Effector memory CD4-positive, alpha-beta T cell (primary cell): ENCODE results near the gene TMEM63B.

Experiments
- DNase-seq, 3 donors: peaks; one replicate each; pipeline ENCODE4 v3.0.0-alpha.2; 2020
- H3K27ac ChIP-seq: 2 replicates; pipeline ENCODE4 v1.7.0; 2013; ENCODE audit warnings: mild to moderate bottlenecking, low read length, moderate library complexity; ENCODE audit not compliant: insufficient read depth, poor library complexity, severe bottlenecking
- H3K27me3 ChIP-seq: replicated peaks from 2 replicates; pipeline ENCODE4 v1.7.0; 2013; ENCODE audit warnings: mild to moderate bottlenecking, low read length; ENCODE audit not compliant: insufficient read depth, control insufficient read depth, poor library complexity, severe bottlenecking
- H3K36me3 ChIP-seq: 2 replicates; pipeline ENCODE4 v1.7.0; 2013; ENCODE audit warnings: mild to moderate bottlenecking, low read length, moderate library complexity; ENCODE audit not compliant: control insufficient read depth, insufficient read depth
- H3K4me1 ChIP-seq: 2 replicates; pipeline ENCODE4 v1.7.0; 2013; ENCODE audit warnings: low read length, mild to moderate bottlenecking; ENCODE audit not compliant: control insufficient read depth, insufficient read depth, poor library complexity, severe bottlenecking
- H3K4me3 ChIP-seq: 2 replicates; pipeline ENCODE4 v1.7.0; 2013; ENCODE audit warnings: low read length, low read depth, mild to moderate bottlenecking; ENCODE audit not compliant: insufficient read depth, poor library complexity, severe bottlenecking
- H3K9me3 ChIP-seq: 2 replicates; pipeline ENCODE4 v1.7.0; 2013; ENCODE audit warnings: mild to moderate bottlenecking, low read length, moderate library complexity; ENCODE audit not compliant: control insufficient read depth

The TMEM63B gene

GRCh38 chr6:44152109-44152461 is 24.7 kb downstream of the TMEM63B start:
- no peak for DNase-seq
- Histone ChIP-seq H3K36me3 (peaks cover 8% of the 10 kb centered on the region), H3K9me3 (no peaks in the 10 kb centered on the region), H3K27ac (no peak overlapping the region), H3K27me3 (no peaks in the 10 kb centered on the region), H3K4me3 (no peak overlapping the region), H3K4me1 (no peaks in the 10 kb centered on the region)

- H3K9me3 ChIP-seq: no peaks in the 10 kb centered on the region
- no peaks in the 10 kb centered on the region for H3K27me3 ChIP-seq
- H3K4me3 ChIP-seq: no peak overlapping the region
- H3K36me3 ChIP-seq: peaks cover 8% of the 10 kb centered on the region
- no peaks in the 10 kb centered on the region for H3K4me1 ChIP-seq
- no peak for DNase-seq
- no peak overlapping the region for H3K27ac ChIP-seq
Observed at GRCh38 chr6:44152533-44152932, 25.2 kb downstream of the TMEM63B start.

- no peaks in the 10 kb centered on the region for H3K9me3 ChIP-seq
- DNase-seq: no peak
- no peak overlapping the region for H3K4me3 ChIP-seq
- H3K4me1 ChIP-seq: no peaks in the 10 kb centered on the region
- peaks cover under 1% of the 10 kb centered on the region for H3K36me3 ChIP-seq
- H3K27me3 ChIP-seq: no peaks in the 10 kb centered on the region
- no peak overlapping the region for H3K27ac ChIP-seq
Observed at GRCh38 chr6:44154067-44154466, 26.7 kb downstream of the TMEM63B start.

- H3K4me1 ChIP-seq: no peaks in the 10 kb centered on the region
- no peak overlapping the region for H3K27ac ChIP-seq
- no peaks in the 10 kb centered on the region for H3K27me3 ChIP-seq
- DNase-seq: no peak
- H3K36me3 ChIP-seq: no peaks in the 10 kb centered on the region
- no peak overlapping the region for H3K4me3 ChIP-seq
- H3K9me3 ChIP-seq: no peaks in the 10 kb centered on the region
Observed at GRCh38 chr6:44156494-44157151, 29.3 kb downstream of the TMEM63B start.

- Histone ChIP-seq H3K9me3 (no peaks in the 10 kb centered on the region), H3K27me3 (no peaks in the 10 kb centered on the region), H3K27ac (no peak overlapping the region), H3K4me1 (no peaks in the 10 kb centered on the region), H3K36me3 (no peaks in the 10 kb centered on the region), H3K4me3 (no peak overlapping the region)
- DNase-seq: no peak
Observed at GRCh38 chr6:44157152-44157521, 29.8 kb downstream of the TMEM63B start.

- Histone ChIP-seq H3K9me3 (no peaks in the 10 kb centered on the region), H3K27ac (no peak within 1 kb of the TSS), H3K27me3 (no peaks in the 10 kb centered on the region), H3K4me1 (no peaks in the 10 kb centered on the region), H3K36me3 (no peaks in the 10 kb centered on the region), H3K4me3 (no peak within 1 kb of the TSS)
- no peak for DNase-seq
Observed at GRCh38 chr6:44158770-44159228, 31.4 kb downstream of the TMEM63B start, which contains the start of gene CAPN11. TSS of gene CAPN11 (plus strand) at chr6:44158820. CDS start at chr6:44158849, 29 bp downstream.

GRCh38 chr6:44161997-44162338 is 34.6 kb downstream of the TMEM63B start:
- Histone ChIP-seq H3K27ac (no peak overlapping the region), H3K9me3 (no peaks in the 10 kb centered on the region), H3K4me1 (no peaks in the 10 kb centered on the region), H3K36me3 (no peaks in the 10 kb centered on the region), H3K27me3 (no peaks in the 10 kb centered on the region), H3K4me3 (no peak overlapping the region)
- no peak for DNase-seq

GRCh38 chr6:44162876-44163625 is 35.7 kb downstream of the TMEM63B start:
- Histone ChIP-seq H3K9me3 (no peaks in the 10 kb centered on the region), H3K4me1 (no peaks in the 10 kb centered on the region), H3K36me3 (no peaks in the 10 kb centered on the region), H3K27ac (no peak overlapping the region), H3K27me3 (no peaks in the 10 kb centered on the region), H3K4me3 (no peak overlapping the region)
- DNase-seq: no peak

GRCh38 chr6:44166116-44166515 is 38.8 kb downstream of the TMEM63B start:
- Histone ChIP-seq H3K4me3 (no peak overlapping the region), H3K27me3 (no peaks in the 10 kb centered on the region), H3K4me1 (no peaks in the 10 kb centered on the region), H3K27ac (no peak overlapping the region), H3K36me3 (no peaks in the 10 kb centered on the region), H3K9me3 (no peaks in the 10 kb centered on the region)
- DNase-seq: no peak

GRCh38 chr6:44166591-44167184 is 39.3 kb downstream of the TMEM63B start:
- Histone ChIP-seq H3K27me3 (no peaks in the 10 kb centered on the region), H3K9me3 (no peaks in the 10 kb centered on the region), H3K4me3 (no peak overlapping the region), H3K4me1 (no peaks in the 10 kb centered on the region), H3K36me3 (no peaks in the 10 kb centered on the region), H3K27ac (no peak overlapping the region)
- DNase-seq: no peak
